Stimulated activated CD4-positive, alpha-beta T cell treated with anti-CD3 and anti-CD28 coated beads, Interleukin-4, amount 100 ng/mL, for 1 hour (primary cell): Measurements from ENCODE around the gene ZCCHC14.
A peak's percentile ranks its signal among the peaks of the same experiment; 100 is the strongest.

Source experiments
- DNase-seq: peaks from one replicate; pipeline ENCODE4 v3.0.0-alpha.2; 2020

ZCCHC14 gene

GRCh38 chr16:87472935-87473334 is 19.9 kb downstream of the ZCCHC14 start:
- no peak for DNase-seq

- DNase-seq = no peak
These were observed 20.6 kb downstream of the ZCCHC14 start for GRCh38 chr16:87472142-87472778.

- no peak for DNase-seq
These were observed 21.3 kb downstream of the ZCCHC14 start for GRCh38 chr16:87471278-87472141.

GRCh38 chr16:87470332-87470731 is 22.5 kb downstream of the ZCCHC14 start:
- no peak for DNase-seq

GRCh38 chr16:87469169-87469568 is 23.7 kb downstream of the ZCCHC14 start:
- no peak for DNase-seq

- DNase-seq = no peak
These were observed 24.3 kb downstream of the ZCCHC14 start for GRCh38 chr16:87468550-87468949.

- DNase-seq = no peak
These were observed 25.8 kb downstream of the ZCCHC14 start for GRCh38 chr16:87466975-87467501.

- no peak for DNase-seq
These were observed 26.9 kb downstream of the ZCCHC14 start for GRCh38 chr16:87465879-87466278.

- DNase-seq = no peak
These were observed 27.5 kb downstream of the ZCCHC14 start for GRCh38 chr16:87465306-87465705.

- peak; percentile 34 for DNase-seq
These were observed 28.0 kb downstream of the ZCCHC14 start for GRCh38 chr16:87464691-87465300.

GRCh38 chr16:87463722-87464690 is 28.8 kb downstream of the ZCCHC14 start:
- peak; percentile 26 for DNase-seq

GRCh38 chr16:87461466-87461991 is 31.3 kb downstream of the ZCCHC14 start:
- peak; percentile 13 for DNase-seq

- no peak for DNase-seq
These were observed 31.9 kb downstream of the ZCCHC14 start for GRCh38 chr16:87460936-87461335.

GRCh38 chr16:87459833-87460232 is 33.0 kb downstream of the ZCCHC14 start:
- DNase-seq = no peak

GRCh38 chr16:87459027-87459426 is 33.8 kb downstream of the ZCCHC14 start:
- no peak for DNase-seq

- no peak for DNase-seq
These were observed 34.4 kb downstream of the ZCCHC14 start for GRCh38 chr16:87458424-87458915.

- peak; percentile 26 for DNase-seq
These were observed 35.0 kb downstream of the ZCCHC14 start for GRCh38 chr16:87457709-87458423.

- DNase-seq = no peak
These were observed 35.7 kb downstream of the ZCCHC14 start for GRCh38 chr16:87457061-87457611.

- DNase-seq = no peak
These were observed 38.4 kb downstream of the ZCCHC14 start for GRCh38 chr16:87454391-87454790.

- DNase-seq = no peak
These were observed 39.5 kb downstream of the ZCCHC14 start for GRCh38 chr16:87453326-87453725.
